ENCODE data around the gene ACP7. TPM values are rescaled to one million over a fixed set of nuclear protein-coding genes. Genes with fewer than 3 reads are reported as not detected.

Gene ACP7
- total and polyA plus RNA-seq, 7 donors = 0.07 TPM; not detected in 6

DNA sequence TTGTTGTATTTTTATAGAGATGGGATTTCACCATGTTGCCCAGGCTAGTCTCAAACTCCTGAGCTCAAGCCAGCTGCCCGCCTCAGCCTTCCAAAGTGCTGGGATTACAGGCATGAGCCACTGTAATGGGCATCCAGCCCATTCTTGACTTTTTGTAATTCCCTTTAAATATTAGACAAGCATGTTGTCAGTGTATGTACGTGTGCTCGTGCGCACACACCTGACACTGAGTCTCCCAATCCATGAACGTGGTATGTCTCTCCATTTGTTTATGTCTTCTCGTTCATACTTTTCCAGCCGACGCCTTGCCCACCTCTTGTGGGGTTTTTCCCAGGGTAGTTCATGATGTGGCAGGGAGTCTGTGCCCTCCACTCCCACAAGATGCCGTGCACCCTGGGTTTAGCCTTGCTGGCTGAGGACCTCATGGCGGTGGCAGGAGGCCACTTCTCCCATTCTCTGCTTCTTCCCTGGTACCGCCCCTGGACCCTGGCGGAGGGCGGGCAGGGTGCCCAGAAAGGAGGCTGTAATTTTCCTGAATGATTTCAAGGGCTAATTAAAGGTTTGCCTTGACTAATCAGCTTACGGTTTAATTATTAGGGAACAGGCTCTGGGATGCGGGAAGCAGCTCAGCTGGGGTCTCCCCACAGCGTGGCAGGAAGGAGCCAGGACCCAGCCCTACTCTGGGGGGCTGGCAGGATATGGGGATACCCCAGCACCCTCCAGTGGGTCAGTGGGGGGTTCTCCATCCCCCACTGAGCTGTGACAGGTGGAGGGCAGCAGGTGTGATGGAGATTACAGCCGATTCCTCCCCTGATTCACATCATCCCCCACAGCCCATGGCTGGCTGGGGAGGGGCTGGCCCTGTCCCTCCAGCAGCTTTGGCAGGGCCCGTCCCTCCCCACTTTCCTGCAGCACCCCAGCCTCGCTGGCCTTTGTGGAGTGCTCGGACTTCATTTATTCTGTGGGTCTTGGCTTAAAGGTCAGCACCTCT is 54.3 kb downstream of the ACP7 start:
- Histone ChIP-seq H3K4me3 (no peak overlapping the region), H3K36me3 (ENCODE audit: insufficient read depth in 1 of 2, low read depth in 1 of 2) (no peaks in the 10 kb centered on the region), H3K27ac (no peak overlapping the region), H3K27me3 (ENCODE audit: insufficient read depth in 3 of 3, low read length in 2 of 3) (no peaks in the 10 kb centered on the region), H3K4me1 (no peaks in the 10 kb centered on the region), H3K9me3 (no peaks in the 10 kb centered on the region)
- ATAC-seq (no peak), DNase-seq (no peak)
- TF ChIP-seq, protein P1, sequence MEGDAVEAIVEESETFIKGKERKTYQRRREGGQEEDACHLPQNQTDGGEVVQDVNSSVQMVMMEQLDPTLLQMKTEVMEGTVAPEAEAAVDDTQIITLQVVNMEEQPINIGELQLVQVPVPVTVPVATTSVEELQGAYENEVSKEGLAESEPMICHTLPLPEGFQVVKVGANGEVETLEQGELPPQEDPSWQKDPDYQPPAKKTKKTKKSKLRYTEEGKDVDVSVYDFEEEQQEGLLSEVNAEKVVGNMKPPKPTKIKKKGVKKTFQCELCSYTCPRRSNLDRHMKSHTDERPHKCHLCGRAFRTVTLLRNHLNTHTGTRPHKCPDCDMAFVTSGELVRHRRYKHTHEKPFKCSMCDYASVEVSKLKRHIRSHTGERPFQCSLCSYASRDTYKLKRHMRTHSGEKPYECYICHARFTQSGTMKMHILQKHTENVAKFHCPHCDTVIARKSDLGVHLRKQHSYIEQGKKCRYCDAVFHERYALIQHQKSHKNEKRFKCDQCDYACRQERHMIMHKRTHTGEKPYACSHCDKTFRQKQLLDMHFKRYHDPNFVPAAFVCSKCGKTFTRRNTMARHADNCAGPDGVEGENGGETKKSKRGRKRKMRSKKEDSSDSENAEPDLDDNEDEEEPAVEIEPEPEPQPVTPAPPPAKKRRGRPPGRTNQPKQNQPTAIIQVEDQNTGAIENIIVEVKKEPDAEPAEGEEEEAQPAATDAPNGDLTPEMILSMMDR (IDR thresholded peaks at IDR 0.05) = no peak
- 83 to 88% (median 87%) methylated on average over 20 of the region's 20 CpGs for WGBS, 3 donors
- intact Hi-C loops (cut with DNase I) = no loop called here

DNA sequence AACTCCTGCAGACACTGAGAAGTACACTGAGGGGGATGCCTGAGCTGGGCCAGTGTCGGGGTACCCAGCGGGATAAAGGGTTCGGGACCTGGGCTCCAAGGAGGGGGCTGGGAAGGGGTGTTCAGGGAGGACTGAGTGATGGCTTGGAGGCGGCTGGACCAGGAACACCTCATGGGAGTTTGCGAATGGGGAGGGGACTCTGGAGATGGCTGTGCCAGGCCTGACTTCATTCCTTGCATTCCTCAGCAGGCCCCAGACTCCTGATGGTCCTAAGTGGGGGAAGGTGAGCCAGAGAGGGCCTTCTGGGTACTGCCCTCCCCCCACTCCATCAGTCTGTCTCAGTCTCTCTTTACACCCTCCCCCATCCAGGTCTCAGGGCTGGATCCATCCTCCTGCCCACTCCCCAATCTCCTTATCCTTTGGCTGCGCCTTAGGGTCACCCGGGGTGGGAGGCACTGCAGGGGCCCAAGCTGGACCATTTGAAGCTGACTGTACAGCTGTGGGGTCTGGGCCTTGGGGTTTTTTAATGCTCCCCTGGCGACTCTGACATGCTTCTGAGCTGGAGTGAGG is 55.2 kb downstream of the ACP7 start:
- ATAC-seq (no peak), DNase-seq (no peak)
- WGBS, 3 donors = 69 to 73% (median 71%) methylated on average over 8 of the region's 8 CpGs
- H3K27ac ChIP-seq = no peak overlapping the region
- TF ChIP-seq, protein P1 (IDR thresholded peaks at IDR 0.05) = no peak
- no peaks in the 10 kb centered on the region for H3K27me3 ChIP-seq (ENCODE audit: insufficient read depth in 3 of 3, low read length in 2 of 3)
- intact Hi-C loops (cut with DNase I) = no loop called here
- H3K4me1 ChIP-seq = no peaks in the 10 kb centered on the region
- H3K36me3 ChIP-seq (ENCODE audit: insufficient read depth in 1 of 2, low read depth in 1 of 2) = no peaks in the 10 kb centered on the region
- H3K9me3 ChIP-seq = no peaks in the 10 kb centered on the region
- H3K4me3 ChIP-seq = no peak overlapping the region

DNA sequence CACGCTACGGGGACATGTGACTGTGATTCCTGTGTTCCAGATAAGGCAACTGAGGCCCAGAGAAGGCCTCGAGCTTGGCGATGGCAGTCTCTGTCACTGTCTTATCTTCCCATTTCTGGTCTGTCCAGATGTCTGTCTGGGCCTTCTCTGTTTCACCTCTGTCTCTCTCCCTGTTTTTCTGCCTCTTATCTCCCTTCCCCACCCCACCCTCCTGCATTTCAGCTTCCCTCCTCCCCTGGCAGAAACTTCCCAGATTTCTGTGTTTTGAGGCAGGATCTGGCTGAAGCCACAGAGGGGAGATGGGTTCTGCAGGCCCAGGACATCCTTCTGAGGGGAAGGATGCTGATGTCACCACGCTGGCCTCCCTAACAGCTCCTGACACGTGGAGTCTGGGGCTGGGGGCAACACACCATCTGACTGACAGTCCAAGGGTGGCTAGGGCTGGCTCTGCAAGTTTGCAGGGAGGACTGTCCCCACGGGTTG is 55.8 kb downstream of the ACP7 start:
- Histone ChIP-seq H3K27me3 (ENCODE audit: insufficient read depth in 3 of 3, low read length in 2 of 3) (no peaks in the 10 kb centered on the region), H3K4me3 (no peak overlapping the region), H3K9me3 (no peaks in the 10 kb centered on the region), H3K36me3 (ENCODE audit: insufficient read depth in 1 of 2, low read depth in 1 of 2) (no peaks in the 10 kb centered on the region), H3K4me1 (no peaks in the 10 kb centered on the region), H3K27ac (no peak overlapping the region)
- intact Hi-C loops (cut with DNase I) = no loop called here
- WGBS, 3 donors = 48 to 63% (median 50%) methylated on average over 7 of the region's 7 CpGs
- TF ChIP-seq, protein P1 (IDR thresholded peaks at IDR 0.05) = no peak
- ATAC-seq (no peak), DNase-seq (no peak)

DNA sequence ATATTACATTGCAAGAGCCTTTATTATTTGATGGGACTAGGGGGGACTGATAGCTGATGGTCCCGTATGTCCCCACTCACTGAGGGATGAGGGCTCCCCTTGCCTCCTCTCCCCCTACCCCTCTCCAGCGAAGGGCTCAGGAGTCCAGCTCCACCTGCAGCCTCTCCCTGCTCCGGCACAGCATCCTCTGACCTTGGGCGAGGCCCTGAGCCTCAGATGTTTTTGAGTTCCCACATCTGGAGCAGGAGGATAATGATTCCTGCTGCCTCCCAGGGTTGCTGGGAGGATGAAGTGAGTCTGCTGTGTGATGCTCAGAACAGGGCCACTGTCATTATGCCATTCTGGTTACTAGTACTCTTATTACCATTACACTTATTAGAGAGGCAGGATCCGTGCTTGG is 56.4 kb downstream of the ACP7 start:
- 73 to 90% (median 81%) methylated on average over 5 of the region's 5 CpGs for WGBS, 3 donors
- Histone ChIP-seq H3K4me1 (no peaks in the 10 kb centered on the region), H3K27ac (no peak overlapping the region), H3K36me3 (ENCODE audit: insufficient read depth in 1 of 2, low read depth in 1 of 2) (no peaks in the 10 kb centered on the region), H3K9me3 (no peaks in the 10 kb centered on the region), H3K27me3 (ENCODE audit: insufficient read depth in 3 of 3, low read length in 2 of 3) (no peaks in the 10 kb centered on the region), H3K4me3 (no peak overlapping the region)
- TF ChIP-seq, protein P1 (IDR thresholded peaks at IDR 0.05) = no peak
- no peak for ATAC-seq
- intact Hi-C loops (cut with DNase I) = no loop called here
- no peak for DNase-seq

All from psoas muscle (tissue), 8 donors.